CD4-positive, CD25-positive, alpha-beta regulatory T cell (primary cell): ENCODE measurements around the gene GFPT2. TPM values are rescaled to one million over a fixed set of nuclear protein-coding genes. Genes with fewer than 3 reads are reported as not detected.
"Not testable (repeated sequence)": the region's sequence is repeated elsewhere in the genome, so short reads cannot be mapped to it uniquely, and the experiment has no call there.

ENCODE experiments used
- ATAC-seq, 2 donors: fragments of 150-1000 bp; cut with Tn5 transposase; one replicate each; pipeline ENCODE4 v1.10.0; 2021; ENCODE audit warnings: low read depth in 2 of 2, moderate number of reproducible peaks in 2 of 2, moderate library complexity in 1 of 2
- DNase-seq, 3 donors: peaks; one replicate each; pipeline versions ENCODE4 v3.0.0 to v3.0.0-alpha.2; 2012 to 2022; ENCODE audit warnings: mixed read lengths in 1 of 3
- H3K27ac ChIP-seq: one replicate; pipeline ENCODE4 v1.7.0; 2013; ENCODE audit warnings: mild to moderate bottlenecking, low read length; ENCODE audit not compliant: insufficient read depth, poor library complexity, severe bottlenecking
- H3K27me3 ChIP-seq: one replicate; pipeline ENCODE4 v1.7.0; 2013; ENCODE audit warnings: low read length; ENCODE audit not compliant: control insufficient read depth, insufficient read depth
- H3K36me3 ChIP-seq: one replicate; pipeline ENCODE4 v1.7.0; 2013; ENCODE audit warnings: mild to moderate bottlenecking, low read length, moderate library complexity; ENCODE audit not compliant: control insufficient read depth, insufficient read depth
- H3K4me1 ChIP-seq: 2 replicates; pipeline ENCODE4 v1.7.0; 2013; ENCODE audit warnings: mild to moderate bottlenecking, low read length; ENCODE audit not compliant: insufficient read depth, control insufficient read depth, poor library complexity, severe bottlenecking
- H3K4me3 ChIP-seq: one replicate; pipeline ENCODE4 v1.7.0; 2013; ENCODE audit warnings: low read depth, mild to moderate bottlenecking, low read length, moderate library complexity
- H3K9me3 ChIP-seq, 2 experiments: 1 replicate in 1 of 2; 2 replicates in 1 of 2; pipeline ENCODE4 v1.7.0; 2013; ENCODE audit warnings: low read length in 2 of 2, mild to moderate bottlenecking in 1 of 2, moderate library complexity in 1 of 2; ENCODE audit not compliant: control insufficient read depth in 2 of 2
- H3K27ac Mint-ChIP-seq, 3 donors: one replicate each; pipeline ENCODE4 v1.8.0; 2020 to 2022; ENCODE audit warnings: mild to moderate bottlenecking in 3 of 3, mixed read lengths in 3 of 3, moderate library complexity in 2 of 3
- H3K27me3 Mint-ChIP-seq: one replicate; pipeline ENCODE4 v1.8.0; 2022; ENCODE audit warnings: mild to moderate bottlenecking, mixed read lengths
- H3K36me3 Mint-ChIP-seq: one replicate; pipeline ENCODE4 v1.8.0; 2020; ENCODE audit warnings: mixed read lengths
- H3K4me1 Mint-ChIP-seq, 4 donors: one replicate each; pipeline ENCODE4 v1.8.0; 2020 to 2022; ENCODE audit warnings: mixed read lengths in 4 of 4, mild to moderate bottlenecking in 1 of 4
- H3K4me3 Mint-ChIP-seq, 4 donors: one replicate each; pipeline ENCODE4 v1.8.0; 2020 to 2022; ENCODE audit warnings: mild to moderate bottlenecking in 4 of 4, mixed read lengths in 4 of 4, moderate library complexity in 3 of 4
- H3K9me3 Mint-ChIP-seq, 7 donors: one replicate each; pipeline ENCODE4 v1.8.0; 2020 to 2022; ENCODE audit warnings: mixed read lengths in 7 of 7, mild to moderate bottlenecking in 3 of 7, moderate library complexity in 2 of 7
- polyA plus RNA-seq, 4 donors: library from polyadenylated mRNA; unstranded; fragments of 300-500 nt; fragmentation: Illumina TruSeq; gene quantifications; one replicate each; pipeline ENCODE4 v1.2.3, GENCODE V29; 2021
- total RNA-seq: library from RNA; stranded (reverse); gene quantifications from one replicate; pipeline ENCODE4 v1.2.3, GENCODE V29; 2022

Gene GFPT2
- total and polyA plus RNA-seq, 5 donors from 2014 or later, result 0.16 TPM; not detected in 4

DNA sequence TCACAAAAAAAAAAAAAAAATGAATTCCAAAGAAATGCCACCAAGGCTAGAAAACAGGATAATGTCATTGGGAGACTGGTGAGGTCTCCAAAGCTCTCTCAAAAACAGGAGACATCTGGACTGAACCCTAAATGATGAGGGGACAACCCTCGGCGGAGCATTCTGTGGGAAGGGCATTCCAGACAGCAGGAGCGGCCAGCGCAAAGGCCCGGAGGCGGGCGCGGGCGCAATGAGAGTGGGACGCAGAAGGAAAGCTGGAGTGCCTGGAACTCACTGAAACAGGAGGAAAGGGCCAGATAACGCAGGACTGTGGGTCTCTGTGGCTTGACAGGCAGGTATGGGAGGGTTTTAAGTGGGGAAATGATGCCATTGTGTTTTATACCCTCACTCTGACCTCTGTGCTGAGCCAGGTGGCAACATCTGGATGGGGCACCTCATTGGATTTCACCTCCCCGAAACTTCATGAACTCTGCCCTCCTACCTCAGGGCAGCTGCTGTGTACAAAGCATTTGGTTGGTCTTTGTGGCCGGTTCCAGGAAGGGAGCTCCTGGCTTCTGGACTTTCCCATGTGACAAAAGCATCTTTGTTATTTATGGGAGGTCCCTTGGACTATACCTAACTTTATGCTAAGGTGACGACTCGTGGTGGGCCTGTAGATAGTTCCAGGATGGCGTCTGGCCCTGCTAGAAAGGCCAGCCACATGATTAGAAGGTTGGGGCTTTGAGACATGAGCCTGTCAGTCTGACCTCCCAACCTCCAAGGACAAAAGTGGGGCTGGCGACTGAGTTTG lies 49.7 kb downstream of the GFPT2 start:
- Mint-ChIP-seq H3K36me3 (no peaks in the 10 kb centered on the region), H3K27ac (peak overlapping the region in 1 of 3 donors; percentile 56), H3K4me3 (no peak overlapping the region), H3K27me3 (peaks cover 4% of the 10 kb centered on the region), H3K9me3 (no peaks in the 10 kb centered on the region), H3K4me1 (no peaks in the 10 kb centered on the region)
- no peak for ATAC-seq
- Histone ChIP-seq H3K36me3 (no peaks in the 10 kb centered on the region), H3K4me1 (no peaks in the 10 kb centered on the region), H3K27me3 (no peaks in the 10 kb centered on the region), H3K9me3 (no peaks in the 10 kb centered on the region), H3K4me3 (no peak overlapping the region), H3K27ac (no peak overlapping the region)
- no peak for DNase-seq

DNA sequence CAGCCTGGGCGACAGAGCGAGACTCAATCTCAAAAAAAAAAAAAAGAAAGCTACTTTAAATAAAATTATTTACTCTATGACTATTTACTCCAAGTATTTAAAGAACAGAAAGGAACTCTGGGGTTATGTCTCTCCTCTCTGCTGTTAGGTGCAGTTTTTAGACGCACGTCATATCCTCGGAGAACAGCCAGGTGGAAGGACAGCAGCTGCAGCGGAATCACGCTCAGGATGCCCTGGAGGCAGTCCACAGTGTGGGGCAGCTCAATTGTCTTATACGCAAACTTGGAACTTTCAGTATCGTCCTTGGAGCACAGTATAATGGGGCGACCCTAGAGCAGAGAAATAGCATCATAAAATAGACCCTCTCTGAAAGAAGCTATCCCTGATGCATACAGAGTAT lies 50.9 kb downstream of the GFPT2 start:
- H3K27ac Mint-ChIP-seq, result no peak overlapping the region
- no peaks in the 10 kb centered on the region for H3K4me1 Mint-ChIP-seq
- Histone ChIP-seq H3K4me3 (no peak overlapping the region), H3K36me3 (no peaks in the 10 kb centered on the region), H3K9me3 (no peaks in the 10 kb centered on the region), H3K4me1 (no peaks in the 10 kb centered on the region), H3K27me3 (no peaks in the 10 kb centered on the region), H3K27ac (no peak overlapping the region)
- DNase-seq, result no peak
- ATAC-seq, result no peak
- no peaks in the 10 kb centered on the region for H3K36me3 Mint-ChIP-seq
- H3K27me3 Mint-ChIP-seq, result peaks cover 4% of the 10 kb centered on the region
- H3K4me3 Mint-ChIP-seq, result no peak overlapping the region
- H3K9me3 Mint-ChIP-seq, result peaks cover 0 to 2% (median 0%) of the 10 kb centered on the region in 7 donors

DNA sequence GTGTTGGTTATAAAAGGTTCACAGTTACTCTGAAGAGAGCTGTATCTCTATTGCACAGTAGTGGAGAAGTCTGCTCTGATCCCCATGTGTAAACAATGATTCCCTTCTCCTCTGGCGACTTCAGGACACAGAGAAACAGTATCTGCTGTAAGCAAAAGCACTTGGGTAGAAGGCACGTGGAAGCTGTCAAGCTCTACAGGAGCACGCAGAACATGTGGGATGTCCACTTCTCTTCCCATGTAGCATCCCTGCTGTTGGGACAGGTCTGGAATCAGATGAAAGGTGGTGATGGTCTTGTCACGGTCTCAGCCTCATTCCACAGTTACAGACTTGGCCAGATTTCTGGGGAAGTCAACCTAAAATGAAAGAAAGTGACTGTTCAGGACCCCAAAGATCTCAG lies 51.9 kb downstream of the GFPT2 start:
- Histone ChIP-seq H3K4me3 (no peak overlapping the region), H3K4me1 (no peaks in the 10 kb centered on the region), H3K27ac (no peak overlapping the region), H3K9me3 (no peaks in the 10 kb centered on the region), H3K36me3 (no peaks in the 10 kb centered on the region), H3K27me3 (no peaks in the 10 kb centered on the region)
- no peaks in the 10 kb centered on the region for H3K36me3 Mint-ChIP-seq
- peaks cover 4% of the 10 kb centered on the region for H3K27me3 Mint-ChIP-seq
- peaks cover 0 to 4% (median 2%) of the 10 kb centered on the region in 4 donors for H3K4me1 Mint-ChIP-seq
- DNase-seq, result no peak
- H3K4me3 Mint-ChIP-seq, result no peak overlapping the region
- H3K9me3 Mint-ChIP-seq, result peaks cover 0 to 2% (median 0%) of the 10 kb centered on the region in 7 donors
- no peak overlapping the region for H3K27ac Mint-ChIP-seq
- ATAC-seq, result no peak

DNA sequence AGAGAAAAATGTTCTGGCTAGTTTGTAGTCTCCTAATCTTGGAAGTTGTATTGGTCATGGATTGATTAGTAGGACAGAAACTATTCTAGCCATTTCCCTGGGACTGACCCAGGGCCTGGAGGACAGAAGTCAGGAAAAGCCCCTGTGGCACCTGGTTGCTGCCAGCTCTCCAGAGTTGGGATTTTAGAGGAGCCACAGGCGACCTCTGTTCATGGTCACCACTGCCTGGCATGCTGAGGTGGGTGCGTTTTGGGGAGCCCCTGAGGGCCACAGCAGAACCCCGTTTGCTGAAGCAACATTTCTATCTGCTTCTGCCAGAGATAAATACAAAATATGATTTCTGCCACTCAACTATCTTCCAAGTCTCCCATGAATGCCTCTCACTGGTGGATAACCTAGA lies 53.6 kb downstream of the GFPT2 start:
- Histone ChIP-seq H3K36me3 (no peaks in the 10 kb centered on the region), H3K4me1 (no peaks in the 10 kb centered on the region), H3K9me3 (no peaks in the 10 kb centered on the region), H3K27me3 (no peaks in the 10 kb centered on the region), H3K4me3 (no peak overlapping the region), H3K27ac (no peak overlapping the region)
- Mint-ChIP-seq H3K4me1 (peaks cover 0 to 14% (median 5%) of the 10 kb centered on the region in 4 donors), H3K27me3 (no peaks in the 10 kb centered on the region), H3K9me3 (peaks cover 0 to 2% (median 0%) of the 10 kb centered on the region in 7 donors), H3K27ac (no peak overlapping the region), H3K4me3 (no peak overlapping the region), H3K36me3 (no peaks in the 10 kb centered on the region)
- no peak for ATAC-seq
- no peak for DNase-seq

DNA sequence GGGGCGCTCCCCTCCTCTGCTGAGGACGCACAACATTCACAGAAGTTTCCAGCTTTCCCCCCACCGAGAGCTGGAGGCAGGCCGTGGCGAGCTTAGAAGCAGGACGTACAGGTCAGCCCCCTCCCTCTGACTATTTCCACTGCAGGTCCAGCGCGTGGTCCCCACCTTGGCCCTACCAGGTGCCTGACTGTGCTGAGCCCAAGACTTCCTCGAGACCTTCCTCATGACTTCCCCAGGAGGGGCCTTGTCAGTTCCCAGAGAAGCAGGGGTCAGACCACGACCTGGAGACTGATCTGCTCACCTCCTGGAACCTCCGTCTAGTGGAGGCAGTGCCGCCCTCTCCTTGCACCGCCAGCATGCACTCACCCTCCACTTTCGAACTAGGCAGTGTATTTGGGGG lies 54.1 kb downstream of the GFPT2 start:
- H3K9me3 ChIP-seq, H3K27ac Mint-ChIP-seq, H3K27me3 ChIP-seq, DNase-seq, H3K9me3 Mint-ChIP-seq, H3K4me1 ChIP-seq, H3K4me3 Mint-ChIP-seq, H3K27ac ChIP-seq, H3K36me3 ChIP-seq, H3K27me3 Mint-ChIP-seq, H3K36me3 Mint-ChIP-seq, ATAC-seq, H3K4me3 ChIP-seq: not testable (repeated sequence)
- H3K4me1 Mint-ChIP-seq, result peaks cover 0 to 15% (median 7%) of the 10 kb centered on the region in 4 donors

DNA sequence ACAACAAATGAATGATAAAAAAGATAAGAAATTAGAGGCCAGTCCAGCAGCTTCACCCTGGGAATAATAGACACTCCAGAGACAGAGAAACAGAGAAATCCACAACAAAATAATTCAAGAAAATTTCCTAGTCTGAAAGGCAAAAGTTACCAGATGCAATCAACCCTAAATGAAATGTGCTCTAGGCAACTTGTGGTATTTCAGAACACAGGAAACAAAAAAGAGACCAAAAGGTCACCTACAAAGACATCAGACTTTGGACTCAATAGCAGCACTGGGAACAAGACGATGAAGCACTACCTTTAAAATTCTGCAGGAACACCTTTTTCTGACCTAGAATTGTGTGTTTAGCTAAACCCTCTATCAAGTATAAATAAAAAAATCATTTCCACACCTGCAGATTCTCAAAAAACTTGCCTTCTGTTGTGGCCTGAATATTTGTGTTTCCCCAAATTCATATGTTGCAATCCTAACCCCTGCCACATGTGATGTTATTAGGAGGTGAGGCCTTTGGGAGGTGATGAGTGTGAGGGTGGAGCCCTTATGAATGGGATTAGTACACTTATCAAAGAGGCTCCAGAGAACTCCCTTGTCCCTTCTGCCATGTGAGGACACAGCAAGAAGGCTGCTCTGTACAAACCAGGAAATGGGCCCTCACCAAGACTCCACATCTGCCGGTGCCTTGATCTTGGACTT lies 55.4 kb downstream of the GFPT2 start:
- Histone ChIP-seq H3K4me1 (peaks cover 12% of the 10 kb centered on the region), H3K27me3 (no peaks in the 10 kb centered on the region), H3K36me3 (no peaks in the 10 kb centered on the region), H3K4me3 (no peak overlapping the region), H3K9me3 (no peaks in the 10 kb centered on the region), H3K27ac (no peak overlapping the region)
- no peak for DNase-seq
- Mint-ChIP-seq H3K36me3 (no peaks in the 10 kb centered on the region), H3K27me3 (peaks cover 6% of the 10 kb centered on the region), H3K9me3 (peaks cover 0 to 2% (median 0%) of the 10 kb centered on the region in 7 donors), H3K4me1 (peaks cover 4 to 27% (median 18%) of the 10 kb centered on the region in 4 donors), H3K27ac (no peak overlapping the region), H3K4me3 (no peak overlapping the region)
- ATAC-seq, result no peak

DNA sequence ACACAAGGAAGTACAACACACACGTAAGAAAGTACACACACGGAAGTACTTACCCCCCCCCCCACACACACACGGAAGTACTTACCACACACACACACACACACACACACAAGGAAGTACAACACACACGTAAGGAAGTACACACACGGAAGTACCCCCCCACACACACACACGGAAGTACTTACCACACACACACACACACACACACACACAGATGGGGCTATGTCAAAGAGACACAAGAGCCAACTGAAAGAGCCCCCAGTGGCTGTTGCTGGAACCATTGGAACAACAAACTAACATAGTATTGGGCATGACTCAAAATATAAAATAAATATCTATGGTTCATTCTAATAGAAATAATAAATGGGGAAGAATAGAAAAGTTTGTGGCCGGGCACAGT lies 56.4 kb downstream of the GFPT2 start:
- peaks cover 13% of the 10 kb centered on the region for H3K4me1 ChIP-seq
- Mint-ChIP-seq H3K9me3 (peaks cover 0 to 2% (median 0%) of the 10 kb centered on the region in 7 donors), H3K4me3 (peak overlapping the region in 1 of 4 donors; percentile 20), H3K4me1 (peaks cover 4 to 30% (median 19%) of the 10 kb centered on the region in 4 donors), H3K27me3 (peaks cover 11% of the 10 kb centered on the region), H3K36me3 (no peaks in the 10 kb centered on the region), H3K27ac (no peak overlapping the region)
- no peaks in the 10 kb centered on the region for H3K27me3 ChIP-seq
- H3K4me3 ChIP-seq, result no peak overlapping the region
- DNase-seq (peak in 1 of 3 donors; percentile 35), ATAC-seq (no peak)
- H3K9me3 ChIP-seq, result no peaks in the 10 kb centered on the region
- peak overlapping the region; percentile 29 for H3K27ac ChIP-seq
- H3K36me3 ChIP-seq, result no peaks in the 10 kb centered on the region
